SU-DHL-6 (cell line): Measurements from ENCODE around the gene LRRC3.

ENCODE experiments used
- CTCF ChIP-seq: fragments of 200-600 bp; sonication (generic); IDR thresholded peaks from one replicate; pipeline ENCODE4 v1.5.1; 2017; ENCODE audit warnings: antibody characterized with exemption, mild to moderate bottlenecking, low read length, moderate library complexity; ENCODE audit not compliant: insufficient read depth, poor library complexity, severe bottlenecking
- EZH2phosphoT487 ChIP-seq: fragments of 200-600 bp; sonication (generic), shearing (Covaris generic); conservative IDR thresholded peaks from 2 replicates; pipeline ENCODE4 v1.6.1; 2018; ENCODE audit warnings: mild to moderate bottlenecking, antibody characterized with exemption, low read length, moderate library complexity, mixed read lengths

- TF ChIP-seq CTCF = no peak
- no peak for TF ChIP-seq EZH2phosphoT487
Measured at GRCh38 chr21:44438531-44439210, 16.6 kb upstream of the LRRC3 start.
